Stimulated activated CD4-positive, alpha-beta T cell treated with anti-CD3 and anti-CD28 coated beads, TNF-alpha, amount 100 ng/mL, for 4 hours (primary cell): ENCODE data around the gene CCDC69.
"Not testable (repeated sequence)": the region's sequence is repeated elsewhere in the genome, so short reads cannot be mapped to it uniquely, and the experiment has no call there.

Experiments
- DNase-seq, 3 experiments: peaks; one replicate each; pipeline ENCODE4 v3.0.0-alpha.2; 2020; ENCODE audit warnings: low read depth in 3 of 3

CCDC69 gene

DNA sequence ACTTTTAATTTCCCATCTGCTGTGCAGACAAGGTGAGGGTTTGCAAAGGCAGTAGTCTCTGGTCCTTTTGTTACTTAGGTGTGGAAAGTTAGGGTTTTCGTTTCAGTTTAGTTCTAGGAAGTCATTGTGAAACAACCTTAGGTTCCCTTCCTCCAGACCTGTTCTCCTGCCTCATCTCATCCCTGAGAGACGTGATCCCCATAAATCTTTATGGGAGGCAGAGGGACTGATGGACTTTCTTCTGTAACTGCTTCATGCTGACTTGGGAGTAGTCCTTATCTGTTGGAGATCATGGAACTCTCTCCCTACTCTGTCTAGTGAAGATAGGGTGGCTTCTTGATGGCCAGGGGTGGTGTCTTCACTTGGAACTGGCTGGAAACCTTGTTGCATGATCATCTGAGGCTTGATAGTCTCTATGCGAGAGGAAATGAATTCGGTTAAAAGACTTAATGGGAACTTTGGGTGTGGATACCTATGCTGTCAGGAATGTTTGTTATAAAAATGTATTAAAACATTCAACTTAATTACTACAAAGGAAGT is 21.9 kb upstream of the CCDC69 start:
- no peak for DNase-seq

DNA sequence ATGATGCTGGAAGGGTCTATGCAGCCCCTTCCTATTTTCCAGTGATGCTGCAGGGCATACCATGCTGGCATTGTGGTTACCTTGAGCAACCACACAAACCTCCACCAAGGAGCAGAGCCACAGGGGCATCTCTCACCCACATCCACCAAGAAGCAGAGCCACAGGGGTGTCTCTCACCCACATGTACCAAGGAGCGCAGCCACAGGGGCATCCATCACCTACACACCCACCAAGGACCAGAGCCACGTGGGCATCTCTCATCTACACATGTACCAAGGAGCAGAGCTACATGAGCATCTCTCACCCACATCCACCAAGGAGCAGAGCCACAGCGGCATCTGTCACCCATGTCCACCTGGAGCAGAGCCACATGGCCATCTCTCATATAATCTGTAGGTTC is 20.3 kb upstream of the CCDC69 start:
- no peak for DNase-seq

DNA sequence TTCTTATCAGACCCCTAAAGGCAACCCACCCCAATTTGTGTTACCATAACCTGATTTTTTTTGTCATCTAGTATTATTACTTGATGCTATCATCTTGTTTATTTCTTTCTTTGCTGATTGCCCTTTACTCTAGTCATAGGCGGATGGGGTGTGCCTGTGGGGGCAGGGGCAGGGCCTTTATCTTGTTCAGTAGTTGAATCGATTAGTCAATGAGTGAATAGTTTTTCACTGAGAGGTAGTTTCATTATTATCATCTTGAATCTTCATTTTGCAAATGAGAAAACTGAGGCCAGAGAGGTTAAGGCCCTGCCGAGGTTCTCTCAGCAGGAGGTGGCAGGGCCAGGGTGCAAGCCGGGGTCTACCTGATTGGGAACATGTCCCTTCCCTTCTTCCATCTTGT is 19.7 kb upstream of the CCDC69 start:
- DNase-seq, result no peak

DNA sequence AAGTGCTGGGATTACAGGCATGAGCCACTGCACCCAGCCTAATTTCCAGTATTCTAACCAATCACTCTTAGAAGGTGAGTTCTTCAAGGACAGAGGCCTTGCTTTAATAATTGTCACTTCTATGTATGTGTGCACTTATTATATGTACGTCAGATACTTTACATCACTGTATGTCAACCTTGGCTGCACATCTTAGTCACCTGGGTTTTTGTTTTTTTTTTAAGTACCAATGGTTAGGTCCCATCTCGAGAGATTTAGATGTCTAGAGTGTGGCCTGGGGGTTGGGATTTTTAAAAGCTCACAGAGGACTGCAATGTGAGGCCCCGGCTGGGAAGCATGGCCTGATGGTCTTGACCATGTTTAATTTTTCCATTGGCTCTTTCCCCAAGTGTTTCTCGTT is 19.2 kb upstream of the CCDC69 start:
- no peak for DNase-seq

DNA sequence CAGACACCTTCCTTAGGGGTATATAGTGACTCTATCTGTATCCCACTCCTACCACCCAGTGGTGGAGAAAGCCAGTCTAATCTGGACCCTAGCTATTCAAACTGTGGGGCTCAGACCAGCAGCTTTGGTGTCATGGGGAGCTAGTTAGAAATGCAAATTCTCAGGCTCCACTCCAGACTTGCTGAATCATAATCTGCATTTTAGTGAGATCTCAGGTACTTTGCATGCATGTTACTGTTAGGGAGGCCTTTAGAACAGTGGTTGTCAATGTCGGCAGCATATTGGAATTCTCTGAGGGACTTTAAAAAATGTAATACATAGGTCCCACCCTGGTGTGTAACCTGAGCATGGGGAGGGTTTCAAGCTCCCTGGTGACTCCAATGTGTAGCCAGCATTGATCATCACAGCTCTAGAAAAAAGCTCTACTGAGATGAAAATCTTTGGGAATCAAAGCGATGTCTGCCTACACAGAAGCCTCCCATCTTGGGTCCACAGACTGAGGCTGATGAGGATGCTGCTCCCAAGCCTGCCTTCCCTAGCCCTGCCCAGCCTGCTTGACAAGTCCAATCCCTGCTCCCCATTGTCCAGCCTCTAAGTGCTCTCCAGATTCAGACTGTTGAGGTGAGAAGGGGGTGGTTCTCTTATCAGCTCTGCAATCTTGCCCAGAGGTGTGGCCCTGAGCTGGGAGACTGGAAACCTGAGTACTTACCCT is 17.2 kb upstream of the CCDC69 start:
- no peak for DNase-seq

DNA sequence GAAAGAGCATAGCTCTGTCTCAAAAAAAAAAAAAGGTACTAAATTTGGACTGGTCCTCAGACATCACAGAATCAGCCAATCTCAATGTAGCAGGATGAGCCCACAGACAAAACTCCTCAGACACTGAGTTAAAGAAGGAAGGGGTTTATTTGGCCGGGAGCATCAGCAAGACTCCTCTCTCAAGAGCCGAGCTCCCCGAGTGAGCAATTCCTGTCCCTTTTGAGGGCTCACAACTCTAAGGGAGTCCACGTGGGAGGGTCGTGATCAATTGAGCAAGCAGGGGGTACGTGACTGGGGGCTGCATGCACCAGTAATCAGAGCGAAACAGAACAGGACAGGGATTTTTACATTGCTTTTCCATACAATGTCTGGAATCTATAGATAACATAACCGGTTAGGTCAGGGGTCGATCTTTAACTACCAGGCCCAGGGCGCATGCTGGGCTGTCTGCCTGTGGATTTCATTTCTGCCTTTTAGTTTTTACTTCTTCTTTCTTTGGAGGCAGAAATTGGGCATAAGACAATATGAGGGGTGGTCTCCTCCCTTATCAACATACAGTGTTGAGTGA is 16.5 kb upstream of the CCDC69 start:
- not testable (repeated sequence) for DNase-seq

GRCh38 chr5:151239237-151239861 is 15.5 kb upstream of the CCDC69 start:
- peak in 1 of 3 experiments; percentile 33 for DNase-seq

- no peak for DNase-seq
Measured at GRCh38 chr5:151238303-151238741, 14.4 kb upstream of the CCDC69 start.

DNA sequence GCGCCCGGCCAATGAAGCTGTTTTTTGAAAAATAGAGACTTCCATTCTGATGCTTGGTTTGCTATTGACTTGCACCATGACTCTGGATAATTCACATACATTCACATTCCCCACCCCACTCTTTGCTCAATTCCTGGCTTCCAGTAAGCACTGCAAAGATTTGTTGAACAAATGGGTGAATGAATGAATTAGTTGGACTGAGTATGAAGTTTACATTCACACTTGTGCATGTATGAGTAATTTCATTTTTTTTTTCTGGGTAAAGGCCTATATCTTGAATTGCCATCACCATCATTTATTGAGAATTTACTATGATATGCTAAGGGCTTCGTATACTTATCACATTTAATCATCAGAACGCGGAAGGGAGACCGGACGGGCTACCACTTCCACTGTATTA is 13.8 kb upstream of the CCDC69 start:
- DNase-seq, result no peak

GRCh38 chr5:151236888-151237287 is 13.0 kb upstream of the CCDC69 start:
- DNase-seq, result no peak

DNA sequence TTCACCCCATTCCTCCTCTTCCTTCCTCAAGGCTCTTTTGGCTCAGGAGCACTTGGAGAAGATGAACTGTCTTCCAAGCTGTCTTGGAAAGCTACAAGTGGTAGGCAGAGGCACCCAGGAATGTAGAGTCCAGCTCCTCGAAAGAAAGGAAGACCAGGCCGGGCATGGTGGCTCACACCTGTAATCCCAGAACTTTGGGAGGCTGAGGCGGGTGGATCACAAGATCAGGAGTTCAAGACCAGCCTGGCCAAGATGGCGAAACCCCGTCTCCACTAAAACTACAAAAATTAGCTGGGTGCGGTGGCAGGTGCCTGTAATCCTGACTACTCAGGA is 11.3 kb upstream of the CCDC69 start:
- DNase-seq, result not testable (repeated sequence)

DNA sequence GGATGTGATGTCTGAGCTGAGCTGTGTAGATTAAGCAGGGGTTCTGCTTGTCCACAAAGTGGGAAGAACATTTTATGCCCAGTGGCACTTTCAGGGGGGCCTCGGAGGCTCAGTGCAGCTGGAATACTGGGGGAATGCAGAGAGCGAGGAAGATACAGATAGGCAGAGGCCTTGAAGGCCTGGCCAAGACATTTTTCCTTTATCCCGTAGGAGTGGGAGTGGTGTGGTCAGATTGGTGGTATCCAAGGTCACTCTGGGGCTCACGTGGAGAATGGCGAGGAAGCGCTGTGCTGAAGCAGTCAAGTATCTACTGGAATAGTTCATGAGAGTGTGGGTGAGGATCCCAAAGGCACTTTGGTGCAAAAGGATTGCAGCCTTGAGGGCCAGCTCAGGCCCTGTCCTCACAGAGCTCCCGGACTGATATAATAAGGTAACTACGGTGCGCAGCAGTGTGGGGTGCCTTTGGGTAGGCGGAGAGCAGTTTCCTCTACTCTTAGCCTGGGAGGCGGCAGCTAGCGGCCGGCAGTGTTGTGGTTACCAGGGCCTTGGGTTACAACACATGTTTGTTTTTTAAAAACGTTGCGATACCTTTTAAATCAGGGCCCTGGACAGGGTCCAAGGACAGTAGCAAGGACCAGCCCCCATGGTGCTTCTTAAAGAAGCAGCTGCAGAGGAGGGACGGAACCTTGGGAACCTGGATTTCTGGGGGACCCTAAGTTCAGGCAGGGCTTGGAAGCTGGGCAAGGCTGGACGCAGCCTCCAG is 10.8 kb upstream of the CCDC69 start:
- no peak for DNase-seq

DNA sequence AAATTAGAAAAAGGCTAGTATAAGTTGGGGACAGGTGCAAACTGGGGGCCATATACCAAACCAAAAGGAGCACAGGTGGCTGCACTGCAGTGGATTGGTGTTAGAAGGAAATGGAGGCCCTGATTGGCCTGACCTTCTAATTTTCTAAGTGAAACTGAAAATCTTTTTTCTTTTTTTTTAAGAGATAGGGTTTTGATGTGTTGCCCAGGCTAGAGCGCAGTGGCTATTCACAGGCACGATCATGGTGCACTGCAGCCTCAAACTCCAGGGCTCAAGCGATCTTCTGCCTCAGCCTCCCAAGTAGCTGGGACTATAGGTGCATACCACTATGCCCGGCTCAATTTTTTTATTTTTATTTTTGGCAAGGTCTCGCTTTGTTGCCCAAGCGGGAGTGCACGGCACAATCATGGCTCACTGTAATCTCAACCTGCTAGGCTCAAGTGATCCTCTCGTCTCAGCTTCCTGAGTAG is 9.8 kb upstream of the CCDC69 start:
- DNase-seq, result no peak

DNA sequence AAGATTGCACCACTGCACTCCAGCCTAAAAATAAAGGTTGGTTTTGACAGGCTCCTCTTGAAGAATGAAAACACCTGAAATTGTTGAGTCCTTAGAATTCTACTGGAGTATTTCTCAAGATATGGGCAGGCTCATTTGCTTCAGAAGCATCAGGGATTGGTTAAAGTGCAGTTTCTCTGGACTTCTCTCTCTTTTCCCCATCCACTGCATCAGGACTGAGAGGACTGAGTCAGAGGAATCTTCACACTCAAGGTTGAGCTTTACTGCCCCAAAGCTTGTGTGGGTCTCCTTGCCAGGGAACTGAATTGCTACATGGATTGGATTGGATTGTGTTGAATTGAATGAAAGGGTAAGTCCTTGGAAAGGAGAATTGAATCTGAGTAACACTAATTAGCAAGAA is 7.5 kb upstream of the CCDC69 start:
- DNase-seq, result no peak

- no peak for DNase-seq
Measured at GRCh38 chr5:151230048-151230680, 6.3 kb upstream of the CCDC69 start.

DNA sequence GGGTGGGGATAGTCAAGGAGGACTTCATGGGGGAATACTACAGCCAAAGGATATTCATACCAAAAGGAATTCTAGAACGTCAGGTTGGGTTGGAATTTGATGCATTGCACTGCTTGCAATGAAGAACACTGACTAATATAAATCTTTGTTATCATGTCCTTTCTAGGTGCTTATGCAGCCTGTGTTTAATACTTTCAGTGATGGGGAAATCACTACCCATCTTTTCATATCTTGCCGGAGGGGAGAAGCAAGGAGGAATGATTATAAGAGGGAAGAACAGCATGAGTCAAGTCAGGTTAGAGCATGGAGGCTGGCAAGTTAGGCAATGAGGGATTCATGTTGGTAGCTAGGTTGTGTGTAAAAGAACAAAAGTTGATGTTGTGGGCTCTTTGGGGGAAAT is 5.1 kb upstream of the CCDC69 start:
- DNase-seq, result no peak

GRCh38 chr5:151227918-151228447 is 4.1 kb upstream of the CCDC69 start:
- DNase-seq, result no peak

DNA sequence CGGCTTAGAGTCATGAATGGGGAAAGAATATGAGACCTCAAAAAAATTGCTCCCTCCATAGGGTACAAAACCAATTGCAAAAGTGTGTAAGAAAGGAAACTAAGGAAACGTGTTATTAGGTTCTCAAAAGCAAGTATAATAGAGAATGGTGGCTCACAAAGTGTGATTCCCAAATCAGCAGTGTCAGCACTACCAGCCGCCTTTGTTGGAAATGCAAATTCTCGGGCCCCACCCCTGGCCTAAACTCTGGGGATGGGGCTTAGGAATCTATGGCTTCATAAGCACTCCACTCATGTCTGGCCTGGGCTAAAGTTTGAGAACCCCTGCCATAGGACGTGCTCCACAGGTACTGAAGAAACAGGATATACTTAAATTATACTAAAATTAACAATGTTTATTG is 1.6 kb upstream of the CCDC69 start:
- no peak for DNase-seq

DNA sequence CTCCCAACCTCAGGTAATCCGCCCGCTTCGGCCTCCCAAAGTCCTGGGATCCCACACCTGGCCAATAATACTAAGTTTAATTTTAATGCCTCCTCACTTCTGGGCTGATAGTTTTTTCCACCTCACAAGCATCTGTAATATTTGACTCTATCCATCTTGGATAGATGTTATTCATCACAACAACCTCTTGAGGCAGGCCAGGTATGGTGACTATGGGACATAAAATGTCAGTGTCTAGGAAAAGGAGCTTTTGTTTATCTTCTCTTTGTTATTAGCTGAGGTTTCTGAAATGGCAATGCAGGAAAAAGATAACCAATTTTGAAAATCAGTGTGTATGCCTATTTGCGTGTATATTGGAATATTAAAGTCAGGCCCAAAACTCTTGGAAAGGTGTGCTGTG is 1.2 kb upstream of the CCDC69 start:
- DNase-seq, result no peak

DNA sequence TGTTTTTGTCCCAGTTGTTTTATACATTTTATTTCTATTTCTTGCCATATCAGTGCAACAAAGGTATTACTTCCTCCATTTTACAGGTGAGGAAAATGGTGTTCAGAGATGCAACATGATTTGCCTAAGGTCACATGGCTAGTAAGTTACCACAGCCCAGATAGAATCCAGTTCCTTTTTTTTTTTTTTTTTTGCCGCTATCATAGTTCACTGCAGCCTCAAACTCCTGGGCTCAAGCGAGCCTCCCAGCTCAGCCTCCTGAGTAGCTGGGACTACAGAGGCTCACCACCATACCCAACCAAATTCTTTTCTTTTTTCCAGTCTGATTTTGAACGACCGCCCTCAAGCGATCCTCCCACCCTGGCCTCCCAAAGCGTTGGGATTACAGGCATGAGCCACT is 480 bp upstream of the CCDC69 start:
- DNase-seq, result no peak

- DNase-seq, result no peak
Measured at GRCh38 chr5:151222790-151223446, 974 bp downstream of the CCDC69 start.
